SJSA1 (cell line): ENCODE data around the gene MID2. TPM values are rescaled to one million over a fixed set of nuclear protein-coding genes. Genes with fewer than 3 reads are reported as not detected.
"Not testable (repeated sequence)": the region's sequence is repeated elsewhere in the genome, so short reads cannot be mapped to it uniquely, and the experiment has no call there.

Source experiments
- DNase-seq, 2 experiments: peaks; one replicate each; pipeline ENCODE4 v3.0.0-alpha.2; 2015 to 2020; ENCODE audit warnings: low spot score in 2 of 2, low read depth in 1 of 2
- H3K27ac ChIP-seq: fragments of 250-450 bp; sonication (Bioruptor Pico); 2 replicates; pipeline ENCODE4 v1.5.1; 2020; ENCODE audit warnings: mild to moderate bottlenecking, moderate library complexity
- H3K27me3 ChIP-seq: fragments of 250-450 bp; sonication (Bioruptor Pico); replicated peaks from 2 replicates; pipeline ENCODE4 v1.5.1; 2020; ENCODE audit warnings: mild to moderate bottlenecking, moderate library complexity
- H3K36me3 ChIP-seq: fragments of 250-450 bp; sonication (Bioruptor Pico); 2 replicates; pipeline ENCODE4 v1.5.1; 2020; ENCODE audit warnings: mild to moderate bottlenecking
- H3K4me1 ChIP-seq: fragments of 250-450 bp; sonication (Bioruptor Pico); replicated peaks from 2 replicates; pipeline ENCODE4 v1.6.1; 2021; ENCODE audit warnings: mild to moderate bottlenecking
- H3K4me3 ChIP-seq: fragments of 250-450 bp; sonication (Bioruptor Pico); 2 replicates; pipeline ENCODE4 v1.5.1; 2020; ENCODE audit warnings: mild to moderate bottlenecking
- H3K9me3 ChIP-seq: fragments of 250-450 bp; sonication (Bioruptor Pico); replicated peaks from 2 replicates; pipeline ENCODE4 v1.5.1; 2020; ENCODE audit warnings: mild to moderate bottlenecking
- total RNA-seq: library from RNA; depleted of rRNA; stranded (reverse); fragments of >200 nt; shearing (Covaris generic); gene quantifications from 2 replicates; pipeline ENCODE4 v1.2.3, GENCODE V29; 2014

MID2 gene
- total RNA-seq, 1 experiment from 2014 or later = 11.6 TPM

DNA sequence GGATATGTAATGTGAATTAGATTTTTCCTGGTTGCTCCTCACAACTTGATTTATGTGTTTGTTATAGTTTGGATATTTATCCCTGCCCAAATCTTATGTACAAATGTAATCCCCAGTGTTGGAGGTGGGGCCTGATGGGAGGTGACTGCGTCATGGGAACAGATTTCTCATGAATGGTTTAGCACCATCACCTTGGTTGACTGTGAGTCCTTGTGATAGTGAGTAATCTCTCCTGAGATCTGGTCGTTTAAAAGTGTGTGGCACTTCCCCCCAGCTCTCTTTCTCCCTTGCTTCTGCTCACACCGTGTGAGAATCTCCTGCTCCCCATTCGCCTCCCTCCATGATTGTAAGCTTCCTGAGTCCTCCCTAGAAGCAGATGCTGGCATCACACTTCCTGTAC lies 2.2 kb downstream of the MID2 start:
- DNase-seq = no peak

DNA sequence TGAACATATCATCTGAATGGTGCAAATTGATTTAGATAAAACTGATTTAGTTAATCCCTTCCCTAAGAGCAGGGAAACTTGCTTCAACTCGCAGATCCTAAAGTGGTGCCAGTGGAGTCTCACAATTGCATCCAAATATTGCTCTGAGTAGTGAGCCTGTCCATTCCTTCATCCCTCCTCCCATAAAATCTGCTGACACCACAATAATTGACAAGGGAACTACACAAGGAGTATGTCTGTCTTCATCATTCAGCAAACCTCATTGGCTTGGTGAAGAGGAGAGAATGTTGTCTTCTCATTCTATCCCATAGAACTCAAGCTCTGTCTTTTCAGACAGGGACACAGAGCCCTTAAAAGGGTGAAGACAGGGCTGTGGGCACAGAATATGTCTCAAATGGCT lies 4.2 kb downstream of the MID2 start:
- Histone ChIP-seq H3K27me3 (no peaks in the 10 kb centered on the region), H3K9me3 (no peaks in the 10 kb centered on the region), H3K4me1 (no peaks in the 10 kb centered on the region), H3K4me3 (no peak overlapping the region), H3K36me3 (no peaks in the 10 kb centered on the region), H3K27ac (no peak overlapping the region)
- DNase-seq = no peak

More for the DNA sequence above, 2.2 kb downstream of the MID2 start:
- no peaks in the 10 kb centered on the region for H3K36me3 ChIP-seq
- H3K4me1 ChIP-seq = no peaks in the 10 kb centered on the region
- H3K27ac ChIP-seq = no peak overlapping the region
- no peaks in the 10 kb centered on the region for H3K9me3 ChIP-seq
- no peak overlapping the region for H3K4me3 ChIP-seq
- no peaks in the 10 kb centered on the region for H3K27me3 ChIP-seq

DNA sequence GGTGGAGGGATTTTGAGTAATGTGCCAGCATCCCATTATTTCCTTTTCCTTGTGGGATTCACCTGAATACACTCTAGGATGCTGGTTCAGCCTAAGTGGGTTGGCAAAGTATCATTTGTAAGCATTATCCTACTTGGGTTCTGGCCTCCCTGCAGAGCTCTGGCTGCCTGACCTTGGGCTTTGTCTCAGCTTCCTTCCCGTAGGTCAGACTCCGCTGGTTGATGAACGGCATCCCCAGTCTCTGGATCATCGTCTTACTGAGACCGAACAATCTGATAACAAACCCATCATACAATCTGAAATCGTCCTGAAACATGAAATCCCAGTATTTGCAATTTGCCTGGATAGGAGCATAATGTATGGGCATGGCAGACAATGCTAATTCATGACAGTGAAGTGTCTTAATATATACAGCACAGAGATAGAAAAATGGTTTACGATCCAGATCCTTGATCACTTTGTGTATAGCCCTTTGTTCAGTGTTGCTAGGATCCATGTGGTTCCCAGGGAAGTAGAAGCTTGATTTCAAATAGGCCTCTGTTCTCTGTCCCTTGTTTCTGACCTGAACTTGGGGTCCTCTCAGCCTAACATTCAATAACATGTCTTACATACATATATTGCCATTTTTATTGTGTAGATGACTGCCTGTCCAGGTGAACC lies 5.5 kb downstream of the MID2 start:
- Histone ChIP-seq H3K4me3 (no peak overlapping the region), H3K27ac (no peak overlapping the region), H3K36me3 (no peaks in the 10 kb centered on the region), H3K27me3 (no peaks in the 10 kb centered on the region), H3K9me3 (no peaks in the 10 kb centered on the region), H3K4me1 (no peaks in the 10 kb centered on the region)
- DNase-seq = no peak

GRCh38 chrX:107834275-107835201 lies 8.9 kb downstream of the MID2 start:
- Histone ChIP-seq H3K4me1 (no peaks in the 10 kb centered on the region), H3K27ac (no peak overlapping the region), H3K27me3 (no peaks in the 10 kb centered on the region), H3K4me3 (no peak overlapping the region), H3K36me3 (no peaks in the 10 kb centered on the region), H3K9me3 (no peaks in the 10 kb centered on the region)
- DNase-seq = no peak

DNA sequence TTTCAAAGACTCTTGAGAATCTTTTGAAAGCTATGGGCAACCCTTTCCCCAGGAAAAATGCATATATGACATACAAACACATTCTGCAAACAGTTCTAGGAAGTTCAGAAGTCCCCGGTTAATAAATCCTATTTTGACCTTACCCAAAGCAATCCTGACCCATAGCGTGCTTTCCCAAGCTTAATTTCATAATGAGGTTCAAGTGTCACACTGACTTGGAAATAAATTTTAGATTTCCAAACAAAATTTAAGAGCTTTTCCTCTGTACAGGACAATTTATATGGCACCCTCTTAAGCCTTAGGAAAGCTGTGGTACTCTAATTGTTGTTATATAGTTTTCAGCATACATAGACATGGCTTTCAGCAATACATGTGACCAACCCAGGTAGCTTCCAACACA lies 11.3 kb downstream of the MID2 start:
- no peak for DNase-seq
- H3K27ac ChIP-seq = no peak overlapping the region
- H3K4me1 ChIP-seq = no peaks in the 10 kb centered on the region
- H3K36me3 ChIP-seq = no peaks in the 10 kb centered on the region
- no peak overlapping the region for H3K4me3 ChIP-seq
- H3K9me3 ChIP-seq = no peaks in the 10 kb centered on the region
- no peaks in the 10 kb centered on the region for H3K27me3 ChIP-seq

- Histone ChIP-seq H3K4me1 (no peaks in the 10 kb centered on the region), H3K27me3 (no peaks in the 10 kb centered on the region), H3K27ac (no peak overlapping the region), H3K36me3 (no peaks in the 10 kb centered on the region), H3K9me3 (no peaks in the 10 kb centered on the region), H3K4me3 (no peak overlapping the region)
- no peak for DNase-seq
Measured at GRCh38 chrX:107840971-107841370, 15.3 kb downstream of the MID2 start.

- no peak overlapping the region for H3K27ac ChIP-seq
Measured at GRCh38 chrX:107842715-107843400, 17.2 kb downstream of the MID2 start.

DNA sequence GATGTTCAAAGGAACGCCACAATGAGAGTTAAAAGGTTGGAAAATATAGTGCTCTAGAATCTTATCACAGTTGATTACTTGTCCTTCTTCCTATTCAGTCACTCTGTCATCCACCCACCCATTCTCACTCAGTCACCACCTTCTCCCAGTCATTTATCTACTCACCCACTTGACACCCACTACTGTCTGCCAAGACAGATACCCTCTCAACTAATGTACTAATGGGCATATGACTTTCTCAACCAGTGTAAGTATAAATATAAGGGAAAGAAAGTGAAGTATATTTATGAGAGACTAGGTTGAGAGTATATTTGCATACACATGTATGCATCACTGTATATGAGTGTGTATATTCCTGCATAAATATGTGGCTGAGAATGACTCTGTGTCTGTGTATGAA lies 20.0 kb downstream of the MID2 start:
- no peak for DNase-seq
- H3K27ac ChIP-seq = no peak overlapping the region
- H3K27me3 ChIP-seq = no peaks in the 10 kb centered on the region
- no peaks in the 10 kb centered on the region for H3K4me1 ChIP-seq
- H3K9me3 ChIP-seq = no peaks in the 10 kb centered on the region
- H3K36me3 ChIP-seq = no peaks in the 10 kb centered on the region
- no peak overlapping the region for H3K4me3 ChIP-seq

More at GRCh38 chrX:107842715-107843400, 17.2 kb downstream of the MID2 start:
- Histone ChIP-seq H3K9me3 (no peaks in the 10 kb centered on the region), H3K4me3 (no peak overlapping the region), H3K4me1 (no peaks in the 10 kb centered on the region), H3K27me3 (no peaks in the 10 kb centered on the region), H3K36me3 (no peaks in the 10 kb centered on the region)
- DNase-seq = no peak

GRCh38 chrX:107848591-107848990 lies 22.9 kb downstream of the MID2 start:
- H3K36me3 ChIP-seq = no peaks in the 10 kb centered on the region
- H3K4me3 ChIP-seq = no peak overlapping the region
- H3K27ac ChIP-seq = no peak overlapping the region
- no peaks in the 10 kb centered on the region for H3K27me3 ChIP-seq
- no peak for DNase-seq
- H3K4me1 ChIP-seq = no peaks in the 10 kb centered on the region
- H3K9me3 ChIP-seq = no peaks in the 10 kb centered on the region

DNA sequence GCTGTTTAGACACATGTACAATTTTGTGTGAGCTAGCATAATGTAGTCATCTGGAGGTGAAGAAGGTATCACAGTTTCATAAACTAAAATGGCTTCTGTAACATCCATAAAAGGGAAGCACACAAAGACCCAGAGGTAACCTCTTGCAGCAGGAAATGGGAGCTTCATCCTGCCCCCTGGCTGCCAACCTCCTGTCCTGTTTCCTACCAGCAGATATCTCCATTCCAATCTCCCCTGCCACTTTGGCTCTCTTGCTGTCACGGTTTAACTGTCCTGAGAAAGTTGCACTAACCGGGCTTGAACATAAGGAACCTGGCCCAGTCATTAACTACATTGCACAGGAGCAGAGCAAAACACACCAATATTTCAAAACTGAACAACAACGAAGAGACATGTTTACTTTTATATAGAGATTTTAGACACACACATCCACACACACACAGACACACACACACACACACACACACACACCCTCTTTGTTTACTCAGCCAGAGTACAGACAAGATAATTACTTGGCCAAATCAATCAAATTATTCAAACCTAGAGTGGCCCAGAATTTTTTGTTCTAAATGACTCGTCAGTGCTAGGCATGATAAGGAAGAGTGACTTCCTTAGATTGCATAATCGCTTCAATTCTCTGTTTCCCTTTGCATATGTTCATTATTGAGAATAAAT lies 24.2 kb downstream of the MID2 start:
- no peak overlapping the region for H3K4me3 ChIP-seq
- no peaks in the 10 kb centered on the region for H3K27me3 ChIP-seq
- H3K27ac ChIP-seq = no peak overlapping the region
- DNase-seq = no peak
- H3K4me1 ChIP-seq = no peaks in the 10 kb centered on the region
- H3K9me3 ChIP-seq = no peaks in the 10 kb centered on the region
- H3K36me3 ChIP-seq = no peaks in the 10 kb centered on the region

DNA sequence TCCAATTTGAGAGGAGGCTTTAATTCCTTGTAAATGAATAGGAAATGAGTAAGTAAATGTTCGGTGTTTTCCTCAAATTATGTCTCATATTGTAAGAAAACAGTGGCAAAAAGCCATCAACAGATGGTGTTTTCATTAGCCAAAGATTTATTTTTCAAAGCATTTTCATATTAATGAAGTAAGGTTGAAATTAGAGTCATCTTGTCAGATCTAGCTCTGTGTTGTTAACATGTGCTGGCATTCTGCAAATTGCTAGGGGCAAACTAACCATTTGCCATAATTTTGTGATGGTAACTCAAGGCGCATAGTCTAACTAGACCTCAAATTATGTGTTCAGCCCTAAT lies 24.7 kb downstream of the MID2 start:
- Histone ChIP-seq H3K36me3 (no peaks in the 10 kb centered on the region), H3K4me3 (no peak overlapping the region), H3K4me1 (no peaks in the 10 kb centered on the region), H3K27me3 (no peaks in the 10 kb centered on the region), H3K27ac (no peak overlapping the region), H3K9me3 (no peaks in the 10 kb centered on the region)
- no peak for DNase-seq

- no peak for DNase-seq
- Histone ChIP-seq H3K9me3 (no peaks in the 10 kb centered on the region), H3K27me3 (no peaks in the 10 kb centered on the region), H3K27ac (no peak overlapping the region), H3K4me1 (no peaks in the 10 kb centered on the region), H3K36me3 (no peaks in the 10 kb centered on the region), H3K4me3 (no peak overlapping the region)
Measured at GRCh38 chrX:107851215-107851614, 25.5 kb downstream of the MID2 start.

- not testable (repeated sequence) for H3K36me3 ChIP-seq, H3K27ac ChIP-seq, H3K4me1 ChIP-seq, DNase-seq, H3K4me3 ChIP-seq, H3K9me3 ChIP-seq, H3K27me3 ChIP-seq
Measured at GRCh38 chrX:107851665-107852064, 26.0 kb downstream of the MID2 start.
